BE2C (cell line): Measurements from ENCODE around the gene TATDN2.

Experiments
- DNase-seq: peaks from one replicate; pipeline ENCODE4 v3.0.0-alpha.2; 2020
- H3K27me3 ChIP-seq: fragments of 250-450 bp; sonication (Bioruptor Pico); 2 replicates; pipeline ENCODE4 v1.5.1; 2020; ENCODE audit warnings: mild to moderate bottlenecking
- H3K36me3 ChIP-seq: fragments of 250-450 bp; sonication (Bioruptor Pico); 2 replicates; pipeline ENCODE4 v1.5.1; 2020; ENCODE audit warnings: mild to moderate bottlenecking
- H3K4me1 ChIP-seq: fragments of 250-450 bp; sonication (Bioruptor Pico); 2 replicates; pipeline ENCODE4 v1.5.1; 2020
- H3K4me3 ChIP-seq: 2 replicates; pipeline ENCODE4 v1.5.1; 2011; ENCODE audit warnings: low read depth, low read length
- H3K9me3 ChIP-seq: fragments of 250-450 bp; sonication (Bioruptor Pico); 2 replicates; pipeline ENCODE4 v1.5.1; 2020
- CTCF ChIP-seq: IDR thresholded peaks from 2 replicates; pipeline ENCODE4 v1.5.1; 2012; ENCODE audit warnings: mild to moderate bottlenecking, low read depth, low read length

Gene TATDN2

GRCh38 chr3:10299679-10300078 lies 51.4 kb downstream of the TATDN2 start:
- H3K36me3 ChIP-seq: peaks cover 13% of the 10 kb centered on the region
- no peaks in the 10 kb centered on the region for H3K4me1 ChIP-seq
- no peak overlapping the region for H3K4me3 ChIP-seq
- H3K9me3 ChIP-seq: no peaks in the 10 kb centered on the region
- DNase-seq: no peak
- TF ChIP-seq CTCF: no peak
- H3K27me3 ChIP-seq: no peaks in the 10 kb centered on the region

- H3K4me3 ChIP-seq: no peak overlapping the region
- no peaks in the 10 kb centered on the region for H3K4me1 ChIP-seq
- DNase-seq: no peak
- H3K9me3 ChIP-seq: no peaks in the 10 kb centered on the region
- H3K27me3 ChIP-seq: no peaks in the 10 kb centered on the region
- H3K36me3 ChIP-seq: peaks cover 13% of the 10 kb centered on the region
- TF ChIP-seq CTCF: no peak
Measured at GRCh38 chr3:10300087-10300486, 51.8 kb downstream of the TATDN2 start.

GRCh38 chr3:10303105-10303504 lies 54.8 kb downstream of the TATDN2 start:
- TF ChIP-seq CTCF: no peak

GRCh38 chr3:10303785-10304184 lies 55.5 kb downstream of the TATDN2 start:
- Histone ChIP-seq H3K4me1 (no peaks in the 10 kb centered on the region), H3K36me3 (peaks cover 15% of the 10 kb centered on the region)
- TF ChIP-seq CTCF: no peak

More at GRCh38 chr3:10303105-10303504, 54.8 kb downstream of the TATDN2 start:
- no peaks in the 10 kb centered on the region for H3K27me3 ChIP-seq
- H3K4me1 ChIP-seq: no peaks in the 10 kb centered on the region
- no peak for DNase-seq
- peaks cover 15% of the 10 kb centered on the region for H3K36me3 ChIP-seq
- H3K9me3 ChIP-seq: no peaks in the 10 kb centered on the region
- H3K4me3 ChIP-seq: no peak overlapping the region

GRCh38 chr3:10304905-10305304 lies 56.6 kb downstream of the TATDN2 start:
- DNase-seq: no peak
- no peak for TF ChIP-seq CTCF
- Histone ChIP-seq H3K4me3 (no peak overlapping the region), H3K27me3 (no peaks in the 10 kb centered on the region), H3K4me1 (no peaks in the 10 kb centered on the region), H3K36me3 (peaks cover 15% of the 10 kb centered on the region), H3K9me3 (no peaks in the 10 kb centered on the region)

More at GRCh38 chr3:10303785-10304184, 55.5 kb downstream of the TATDN2 start:
- no peak overlapping the region for H3K4me3 ChIP-seq
- H3K27me3 ChIP-seq: no peaks in the 10 kb centered on the region
- DNase-seq: no peak
- no peaks in the 10 kb centered on the region for H3K9me3 ChIP-seq

- no peak overlapping the region for H3K4me3 ChIP-seq
- H3K27me3 ChIP-seq: no peaks in the 10 kb centered on the region
- no peak for TF ChIP-seq CTCF
- H3K36me3 ChIP-seq: peaks cover 15% of the 10 kb centered on the region
- DNase-seq: no peak
- H3K4me1 ChIP-seq: no peaks in the 10 kb centered on the region
- no peaks in the 10 kb centered on the region for H3K9me3 ChIP-seq
Measured at GRCh38 chr3:10305331-10305902, 57.2 kb downstream of the TATDN2 start.
